ENCODE results near the gene POU6F2.
"Not testable (repeated sequence)": the region's sequence is repeated elsewhere in the genome, so short reads cannot be mapped to it uniquely, and the experiment has no call there.

The POU6F2 gene

DNA sequence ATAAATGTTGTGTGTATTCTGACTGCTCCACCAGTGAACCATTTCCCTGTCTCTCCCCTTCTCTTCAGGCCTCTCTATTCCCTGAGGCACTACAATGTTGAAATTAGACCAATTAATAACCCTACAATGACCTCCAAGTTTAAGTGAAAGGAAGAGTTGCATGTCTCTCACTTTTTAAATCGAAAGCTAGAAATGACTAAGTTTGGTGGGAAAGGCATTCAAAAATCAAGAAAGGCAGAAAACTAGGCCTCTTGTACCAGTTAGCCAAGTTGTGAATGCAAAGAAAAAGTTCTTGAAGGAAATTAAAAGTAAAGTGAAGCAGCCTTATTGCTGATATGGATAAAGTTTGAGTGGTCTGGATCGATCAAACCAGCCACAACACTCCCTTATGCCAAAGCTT, 390.2 kb downstream of the POU6F2 start:
- no peak for DNase-seq

DNA sequence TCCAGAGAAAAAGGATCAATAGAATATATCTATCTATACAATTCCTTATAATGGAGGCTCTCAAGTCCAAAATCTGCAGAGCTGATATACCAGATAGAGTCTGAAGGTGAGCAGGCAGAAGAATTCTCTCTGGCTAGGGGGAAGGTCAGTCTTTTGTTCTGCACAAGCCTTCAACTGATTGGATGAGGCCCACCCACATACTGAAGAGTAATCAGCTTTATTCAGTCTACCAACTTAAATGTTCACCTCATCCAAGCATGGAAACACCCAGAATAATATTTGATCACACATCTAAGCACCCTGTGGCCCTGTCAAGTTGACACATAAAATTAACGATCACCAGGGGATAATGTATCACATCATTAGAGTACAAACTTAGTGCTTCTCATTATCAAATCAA, 394.7 kb downstream of the POU6F2 start:
- DNase-seq = no peak

DNA sequence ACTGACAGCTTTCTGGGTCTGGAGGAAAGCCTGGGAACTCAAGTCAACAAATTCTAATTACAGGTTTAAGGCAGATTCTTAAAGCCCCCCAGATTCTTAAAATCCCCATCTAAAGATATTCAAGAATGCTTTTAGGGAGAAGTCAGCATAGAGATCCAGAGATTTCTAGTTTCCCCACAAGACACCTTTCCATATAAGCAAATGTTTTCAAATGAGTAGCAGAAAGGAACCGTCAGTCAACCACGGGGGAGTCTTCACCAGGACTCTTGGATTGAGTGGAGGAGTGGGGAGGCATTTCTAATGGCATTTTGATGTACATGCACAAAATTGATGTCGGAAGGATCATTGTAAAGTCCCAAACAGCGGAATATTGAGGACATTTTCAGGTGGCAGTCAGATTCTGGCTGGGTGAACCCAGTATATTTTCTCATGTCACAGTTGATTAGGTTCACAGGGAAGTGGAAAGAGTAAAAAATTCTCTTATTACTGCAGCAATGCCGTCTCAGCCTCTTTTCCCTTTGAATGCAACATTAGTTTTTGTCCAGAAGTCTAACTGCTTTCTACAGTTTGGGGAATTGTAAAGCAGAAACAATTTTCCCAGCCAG, 396.8 kb downstream of the POU6F2 start:
- DNase-seq = no peak

GRCh38 chr7:39375047-39375873, 397.6 kb downstream of the POU6F2 start:
- no peak for DNase-seq

GRCh38 chr7:39375874-39376190, 398.1 kb downstream of the POU6F2 start:
- DNase-seq = no peak

DNA sequence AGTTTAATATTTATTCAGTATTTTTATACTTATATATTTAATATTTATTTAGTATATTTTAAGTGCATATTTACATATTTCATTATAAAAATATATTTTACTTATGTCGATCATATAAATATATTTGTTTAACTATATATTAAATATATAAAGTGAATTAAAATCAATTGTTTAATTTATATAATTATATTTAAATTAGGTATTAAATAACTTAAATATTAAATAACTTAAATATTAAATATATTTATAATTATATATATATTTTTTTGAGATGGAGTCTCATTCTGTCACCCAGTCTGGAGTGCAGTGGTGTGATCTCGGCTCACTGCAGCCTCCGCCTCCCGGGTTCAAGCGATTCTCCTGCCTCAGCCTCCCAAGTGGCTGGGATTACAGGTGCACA, 399.2 kb downstream of the POU6F2 start:
- DNase-seq = not testable (repeated sequence)

GRCh38 chr7:39379416-39379815, 401.7 kb downstream of the POU6F2 start:
- DNase-seq = no peak

- no peak for DNase-seq
Measured at GRCh38 chr7:39383136-39383535, 405.4 kb downstream of the POU6F2 start.

DNA sequence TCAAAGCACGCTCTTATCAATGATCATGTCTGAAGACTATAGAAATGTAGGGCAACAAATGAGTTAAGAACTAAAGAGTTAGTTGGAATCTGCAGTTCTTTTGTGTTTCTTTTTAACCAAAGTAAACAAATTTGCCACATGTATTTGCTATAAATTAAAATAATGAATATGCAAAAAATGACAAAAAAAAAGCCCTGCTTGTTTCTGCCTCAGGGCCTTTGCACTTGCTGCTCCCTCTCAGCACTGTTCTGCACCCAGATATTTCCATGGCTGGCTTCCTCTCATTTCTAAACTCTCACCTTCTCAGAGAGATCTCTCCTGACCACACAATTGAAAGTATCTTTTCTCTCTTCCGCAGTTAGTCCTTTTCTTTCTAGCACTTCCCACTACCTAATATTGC, 406.7 kb downstream of the POU6F2 start:
- DNase-seq = no peak

- DNase-seq = no peak
Measured at GRCh38 chr7:39386718-39387117, 409.0 kb downstream of the POU6F2 start.

- no peak for DNase-seq
Measured at GRCh38 chr7:39392151-39392550, 414.4 kb downstream of the POU6F2 start.

DNA sequence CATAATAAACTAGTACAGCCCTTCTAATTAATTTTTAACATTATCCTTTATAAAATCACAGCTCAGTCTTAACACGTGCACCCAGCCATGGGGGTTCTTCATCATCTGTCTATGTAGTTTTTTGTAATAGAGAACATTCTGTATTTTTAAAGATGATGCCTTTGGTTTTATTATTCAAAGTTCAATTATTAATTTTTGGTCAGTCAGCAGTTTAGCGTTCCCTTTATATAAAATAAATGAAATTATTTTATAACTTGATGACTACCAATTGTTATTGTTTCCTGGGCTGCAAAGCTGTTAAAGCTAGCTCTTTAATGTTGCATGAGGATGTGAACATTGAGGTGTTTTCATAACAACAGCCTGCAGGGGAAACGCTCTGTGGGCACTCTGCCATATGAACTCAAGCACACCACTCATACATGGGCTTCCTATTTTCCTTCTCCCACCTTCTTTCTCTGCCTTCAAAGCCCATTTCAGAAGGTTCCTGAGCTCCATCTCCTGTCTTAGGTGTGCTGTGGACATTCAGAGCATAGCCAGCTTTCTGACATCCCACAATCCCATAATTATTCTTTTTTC, 416.5 kb downstream of the POU6F2 start:
- DNase-seq = no peak

GRCh38 chr7:39399458-39399857, 421.7 kb downstream of the POU6F2 start:
- DNase-seq = no peak

DNA sequence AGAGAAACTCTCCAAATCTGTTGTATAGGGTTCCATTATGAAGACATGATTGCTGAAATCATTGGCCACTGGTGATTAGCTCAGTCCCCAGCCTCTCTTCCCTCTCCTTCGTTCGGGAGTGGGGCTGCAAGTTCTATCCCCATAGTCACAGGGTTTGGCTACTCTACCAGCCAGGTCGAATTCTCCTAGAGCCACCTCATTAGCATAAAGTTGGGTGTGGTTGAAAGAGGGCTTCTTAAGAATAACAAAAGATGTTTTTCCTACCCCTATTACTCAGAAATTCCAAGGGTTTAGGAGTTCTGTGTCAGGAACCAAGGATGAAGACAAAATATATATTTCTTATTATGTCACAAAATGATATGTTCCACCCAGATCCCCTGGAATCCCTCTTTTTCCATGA, 422.3 kb downstream of the POU6F2 start:
- no peak for DNase-seq

DNA sequence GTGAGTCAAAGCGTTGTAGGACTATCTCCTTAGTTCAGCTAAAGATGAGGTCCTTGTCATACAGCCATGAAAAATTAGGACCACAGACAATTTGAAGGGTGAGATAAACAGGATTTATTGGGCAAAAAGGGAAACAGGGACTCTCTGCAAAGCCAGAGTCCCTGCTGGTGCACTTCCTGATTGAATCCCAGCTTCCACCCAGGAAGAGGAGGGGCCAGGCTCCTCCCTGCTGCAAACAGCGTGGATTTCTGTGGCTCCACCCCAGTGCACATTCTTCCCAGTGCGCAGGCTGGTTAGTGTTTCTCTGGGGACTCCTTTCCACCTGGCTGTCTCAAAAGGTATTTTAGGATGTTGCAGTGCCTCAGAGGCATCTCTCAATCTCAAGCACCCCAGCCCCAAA, 423.1 kb downstream of the POU6F2 start:
- no peak for DNase-seq

- no peak for DNase-seq
Measured at GRCh38 chr7:39402034-39402433, 424.3 kb downstream of the POU6F2 start.

DNA sequence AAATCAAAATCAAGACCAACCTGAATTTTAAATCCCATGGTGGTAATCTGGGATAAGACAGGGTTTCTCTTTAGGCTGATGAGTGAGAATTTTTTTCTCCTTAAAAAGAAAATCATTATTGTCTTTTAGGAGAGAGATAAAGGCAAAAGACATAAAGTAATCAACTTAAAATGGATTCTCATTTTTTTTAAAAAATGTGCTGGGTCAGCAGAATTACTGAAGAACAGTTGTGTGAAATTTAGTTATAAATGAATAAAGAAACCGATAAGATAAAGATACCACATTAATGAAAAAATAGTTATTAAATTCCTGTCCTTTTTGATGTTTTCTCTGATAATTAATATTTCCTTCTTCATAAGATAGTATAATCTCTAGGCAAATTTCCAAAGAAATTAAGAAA, 427.2 kb downstream of the POU6F2 start:
- no peak for DNase-seq

DNA sequence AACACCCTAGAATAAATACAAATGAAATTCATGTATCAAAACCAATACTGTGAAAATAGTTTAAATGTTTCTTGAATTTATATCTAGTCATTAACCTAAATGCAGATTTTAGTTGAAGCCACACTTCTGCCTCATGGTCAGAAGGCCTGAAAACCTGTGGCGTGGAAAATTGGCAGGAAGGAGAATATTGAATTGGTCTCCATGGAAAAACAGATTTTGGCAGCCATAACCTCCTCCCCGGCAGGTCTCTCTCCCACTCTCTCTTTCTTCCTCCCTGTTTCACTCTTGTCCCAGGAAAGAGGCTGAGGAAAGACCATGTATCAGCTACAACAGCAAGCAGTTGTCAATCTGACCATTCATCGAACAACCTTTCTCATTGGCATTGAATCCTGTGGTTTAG, 427.9 kb downstream of the POU6F2 start:
- no peak for DNase-seq

DNA sequence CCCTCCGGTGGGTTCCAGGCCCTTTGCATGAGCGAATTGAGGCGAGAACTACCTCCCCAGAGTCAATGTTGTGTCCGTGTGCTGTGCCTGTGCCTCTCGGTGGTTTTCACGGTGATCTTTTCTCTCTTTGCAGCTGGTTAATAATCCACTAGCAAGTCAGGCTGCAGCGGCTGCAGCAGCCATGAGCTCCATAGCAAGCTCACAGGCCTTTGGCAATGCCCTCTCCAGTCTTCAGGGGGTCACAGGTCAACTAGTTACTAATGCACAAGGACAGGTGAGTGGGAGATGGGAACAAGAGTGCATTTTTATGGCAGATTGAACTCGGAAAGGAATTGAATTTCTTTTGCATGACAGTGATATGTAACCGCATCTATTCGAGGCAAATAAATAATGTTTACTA, 428.8 kb downstream of the POU6F2 start:
- DNase-seq = no peak

DNA sequence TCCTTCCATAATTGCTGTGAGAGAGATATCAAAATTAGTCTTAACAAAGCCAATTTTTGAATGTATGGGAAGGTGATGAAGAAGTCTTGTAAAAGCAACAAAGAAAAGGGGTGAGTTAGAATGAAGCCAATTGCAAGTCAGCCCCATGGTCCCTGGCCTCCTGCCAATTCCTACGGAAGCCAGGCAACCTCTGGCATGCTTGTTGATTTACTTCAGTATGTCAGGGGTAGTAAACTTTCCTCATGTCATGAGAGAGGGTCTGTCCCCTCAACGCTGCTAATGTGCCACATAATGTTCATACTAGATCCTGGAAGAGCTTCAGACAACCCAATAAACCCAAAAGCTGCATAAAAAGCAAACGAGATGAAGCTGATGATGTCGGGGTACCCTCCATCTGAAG, 429.4 kb downstream of the POU6F2 start:
- DNase-seq = no peak

DNA sequence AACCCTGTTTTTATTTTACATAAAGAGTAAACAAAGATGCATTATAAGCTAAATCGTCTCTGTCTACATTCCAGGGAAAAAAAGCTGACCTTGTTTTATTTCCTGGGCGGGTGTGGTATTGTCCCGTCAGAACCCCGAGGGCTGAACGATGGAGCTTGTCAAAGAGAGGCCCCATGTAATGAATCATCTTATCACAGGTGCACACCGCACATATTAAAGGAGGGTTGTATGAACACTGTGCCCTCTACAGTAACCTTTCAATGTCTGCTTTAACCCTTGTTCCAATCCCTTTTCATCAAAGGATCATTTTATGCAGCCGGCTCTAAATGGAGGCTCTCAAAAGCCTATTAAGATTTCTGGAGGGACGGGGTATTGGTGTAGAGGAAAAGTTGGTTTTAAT, 430.0 kb downstream of the POU6F2 start:
- no peak for DNase-seq

GRCh38 chr7:39408906-39409305, 431.2 kb downstream of the POU6F2 start:
- DNase-seq = no peak

- no peak for DNase-seq
Measured at GRCh38 chr7:39410582-39410981, 432.9 kb downstream of the POU6F2 start.

DNA sequence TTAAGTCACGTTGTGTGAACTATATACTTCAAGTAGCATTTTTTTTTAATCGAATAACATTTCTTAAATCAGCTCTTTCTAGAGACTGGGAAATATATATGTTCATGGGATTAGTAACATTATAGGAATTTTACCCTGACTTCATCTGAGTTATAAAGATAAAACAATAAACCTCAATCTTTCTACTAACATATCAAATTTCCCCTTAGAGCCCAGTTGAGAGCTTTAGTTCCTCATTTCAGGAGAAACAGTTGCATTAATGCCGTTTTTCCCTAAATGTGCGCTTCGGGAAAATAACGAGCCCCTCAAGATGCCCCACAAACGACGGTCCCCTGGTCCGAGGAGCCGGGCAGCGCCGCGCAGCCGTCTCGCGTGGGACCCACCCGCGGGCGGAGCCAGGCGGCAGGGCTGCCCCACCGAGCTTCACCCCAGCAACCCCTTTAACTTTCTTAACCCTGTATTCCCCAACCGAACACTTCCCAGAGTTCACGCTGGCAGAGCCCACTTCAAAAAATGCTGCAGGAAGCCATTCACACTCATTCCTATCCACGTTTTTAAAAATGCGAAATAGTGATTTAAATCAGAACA, 436.0 kb downstream of the POU6F2 start:
- no peak for DNase-seq

All from stimulated activated CD4-positive, alpha-beta T cell treated with anti-CD3 and anti-CD28 coated beads, Interleukin-4, amount 100 ng/mL, for 4 hours (primary cell).